Measurements from ENCODE around the gene INTS11. TPM values are rescaled to one million over a fixed set of nuclear protein-coding genes. Genes with fewer than 3 reads are reported as not detected.
"Not testable (repeated sequence)": the region's sequence is repeated elsewhere in the genome, so short reads cannot be mapped to it uniquely, and the experiment has no call there.

The INTS11 gene
- total RNA-seq, 1 donor from 2014 or later, result 27.1 TPM

DNA sequence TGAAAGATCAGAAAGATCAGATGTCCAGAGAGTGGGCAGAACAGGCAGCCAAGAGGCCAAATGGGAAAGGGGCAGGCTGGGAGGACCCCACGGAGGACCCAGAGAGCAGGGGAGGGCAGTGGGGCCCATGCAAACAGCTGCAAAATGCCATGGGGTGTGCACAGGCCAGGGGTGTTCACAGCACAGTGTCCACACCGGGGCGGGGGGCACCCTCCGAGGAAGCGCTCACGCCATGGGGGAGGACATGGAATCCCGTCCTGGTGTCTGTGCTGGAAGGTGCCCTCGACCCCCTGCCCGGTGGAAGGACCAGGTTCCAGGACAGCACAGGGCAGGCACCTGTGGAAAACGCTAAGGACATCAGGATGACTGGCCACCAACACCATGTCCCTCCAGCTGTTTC, 1.5 kb downstream of the INTS11 start:
- Histone ChIP-seq H3K9me3 (ENCODE audit: control insufficient read depth in 3 of 3, low read length in 3 of 3) (no peaks in the 10 kb centered on the region), H3K4me1 (ENCODE audit: control insufficient read depth in 3 of 3, insufficient read depth in 3 of 3, low read length in 3 of 3) (peaks cover 58 to 77% (median 67%) of the 10 kb centered on the region in 3 donors), H3K9ac (ENCODE audit: low read depth in 1 of 3, low read length in 3 of 3) (peak overlapping the region in 1 of 3 donors; percentile 57), H3K27ac (ENCODE audit: low read depth, low read length) (no peak overlapping the region), H3K36me3 (ENCODE audit: control insufficient read depth in 3 of 3, insufficient read depth in 3 of 3, low read length in 3 of 3) (peaks cover 14 to 39% (median 19%) of the 10 kb centered on the region in 3 donors), H3K4me3 (ENCODE audit: low read length in 3 of 3) (peak overlapping the region in 1 of 3 donors; percentile 46), H3K27me3 (ENCODE audit: control insufficient read depth in 3 of 3, insufficient read depth in 3 of 3, low read length in 3 of 3) (no peaks in the 10 kb centered on the region)

DNA sequence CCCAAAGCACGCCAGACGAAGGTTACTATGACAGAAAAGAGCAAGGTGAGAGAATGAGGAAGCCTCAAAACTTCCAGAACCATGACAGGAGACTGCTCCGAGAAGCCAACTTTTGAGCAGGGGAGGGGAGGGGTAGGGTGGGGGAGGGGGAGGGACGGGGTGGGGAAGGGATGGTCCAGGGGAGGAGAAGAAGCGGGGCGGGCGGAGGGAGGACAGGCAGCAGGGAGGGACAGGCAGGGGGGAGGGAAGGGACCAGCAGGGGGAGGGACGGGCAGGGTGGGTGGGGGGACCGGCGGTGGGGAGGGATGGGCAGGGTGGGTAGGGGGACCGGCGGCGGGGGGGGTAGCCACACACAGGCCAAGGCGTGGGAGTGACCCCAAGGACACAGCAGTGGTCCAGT, 2.0 kb downstream of the INTS11 start:
- H3K4me1 ChIP-seq (ENCODE audit: control insufficient read depth in 3 of 3, insufficient read depth in 3 of 3, low read length in 3 of 3), result peaks cover 63 to 81% (median 72%) of the 10 kb centered on the region in 3 donors
- H3K9me3 ChIP-seq (ENCODE audit: control insufficient read depth in 3 of 3, low read length in 3 of 3), result no peaks in the 10 kb centered on the region
- H3K9ac ChIP-seq (ENCODE audit: low read depth in 1 of 3, low read length in 3 of 3), result no peak overlapping the region
- H3K27ac ChIP-seq (ENCODE audit: low read depth, low read length), result no peak overlapping the region
- H3K4me3 ChIP-seq (ENCODE audit: low read length in 3 of 3), result no peak overlapping the region
- no peaks in the 10 kb centered on the region for H3K27me3 ChIP-seq (ENCODE audit: control insufficient read depth in 3 of 3, insufficient read depth in 3 of 3, low read length in 3 of 3)
- H3K36me3 ChIP-seq (ENCODE audit: control insufficient read depth in 3 of 3, insufficient read depth in 3 of 3, low read length in 3 of 3), result peaks cover 13 to 36% (median 19%) of the 10 kb centered on the region in 3 donors

DNA sequence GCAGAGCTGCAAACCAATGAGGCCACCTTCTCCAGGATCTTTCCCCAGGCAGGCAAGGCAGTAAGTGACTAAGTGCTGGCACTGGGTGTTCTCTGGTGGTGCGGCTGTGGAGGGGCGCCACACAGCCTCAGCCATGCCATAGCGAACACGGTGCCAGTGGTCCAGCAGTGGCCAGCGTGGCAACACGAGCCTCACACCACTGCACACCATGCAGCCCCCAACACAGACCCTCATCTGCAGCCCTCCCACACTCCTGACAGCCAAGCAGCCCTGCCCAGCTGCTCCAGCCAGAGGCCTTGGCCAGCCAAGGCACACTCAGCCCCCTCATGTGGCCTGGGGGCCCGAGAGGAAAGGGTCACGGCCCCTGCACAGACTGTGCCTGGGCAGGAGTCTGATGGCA, 3.0 kb downstream of the INTS11 start:
- Histone ChIP-seq H3K9me3 (ENCODE audit: control insufficient read depth in 3 of 3, low read length in 3 of 3) (no peaks in the 10 kb centered on the region), H3K36me3 (ENCODE audit: control insufficient read depth in 3 of 3, insufficient read depth in 3 of 3, low read length in 3 of 3) (peaks cover 10 to 30% (median 16%) of the 10 kb centered on the region in 3 donors), H3K27me3 (ENCODE audit: control insufficient read depth in 3 of 3, insufficient read depth in 3 of 3, low read length in 3 of 3) (no peaks in the 10 kb centered on the region), H3K4me1 (ENCODE audit: control insufficient read depth in 3 of 3, insufficient read depth in 3 of 3, low read length in 3 of 3) (peaks cover 58 to 78% (median 67%) of the 10 kb centered on the region in 3 donors), H3K4me3 (ENCODE audit: low read length in 3 of 3) (peak overlapping the region in 1 of 3 donors; percentile 6), H3K9ac (ENCODE audit: low read depth in 1 of 3, low read length in 3 of 3) (peak overlapping the region in 2 of 3 donors; percentile 51 to 62), H3K27ac (ENCODE audit: low read depth, low read length) (no peak overlapping the region)

DNA sequence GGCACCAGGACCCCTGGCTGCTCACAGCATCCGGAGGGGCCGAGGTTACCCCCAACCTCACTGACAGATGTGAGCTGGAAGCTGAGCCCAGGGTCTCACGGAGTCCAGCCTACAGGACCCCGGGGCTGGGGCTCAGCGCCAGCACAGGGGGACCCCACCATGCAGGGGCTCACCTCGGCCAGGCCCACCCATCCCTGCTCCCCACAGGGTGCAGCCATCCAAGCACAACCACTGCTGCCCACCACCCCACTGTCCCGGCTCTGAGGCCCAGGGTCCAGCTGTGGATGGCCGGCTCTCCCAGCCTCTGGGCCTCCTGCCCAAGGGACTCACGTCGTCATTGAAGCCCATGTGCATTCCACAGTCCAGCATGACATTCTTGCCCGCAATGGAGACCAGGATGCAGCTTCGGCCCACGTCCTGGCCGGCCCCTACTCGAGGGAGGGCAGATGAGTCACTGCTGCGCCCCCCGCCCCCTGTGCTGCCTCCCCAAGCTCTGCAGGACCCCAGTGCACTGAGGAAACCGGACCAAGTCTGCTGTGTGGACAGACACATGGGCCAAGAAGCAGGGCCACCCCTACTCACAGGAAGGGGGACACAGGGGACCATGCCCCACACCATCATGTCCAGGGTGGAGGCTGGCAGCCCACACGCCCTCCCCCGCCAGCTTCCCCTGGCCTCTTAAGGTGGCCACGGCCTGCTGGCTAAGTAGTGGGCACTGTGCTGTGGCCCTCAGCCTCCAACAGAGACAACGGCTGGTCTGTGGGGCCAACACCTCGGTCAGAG, 3.6 kb downstream of the INTS11 start:
- no peaks in the 10 kb centered on the region for H3K9me3 ChIP-seq (ENCODE audit: control insufficient read depth in 3 of 3, low read length in 3 of 3)
- peaks cover 10 to 26% (median 16%) of the 10 kb centered on the region in 3 donors for H3K36me3 ChIP-seq (ENCODE audit: control insufficient read depth in 3 of 3, insufficient read depth in 3 of 3, low read length in 3 of 3)
- H3K4me1 ChIP-seq (ENCODE audit: control insufficient read depth in 3 of 3, insufficient read depth in 3 of 3, low read length in 3 of 3), result peaks cover 52 to 72% (median 60%) of the 10 kb centered on the region in 3 donors
- H3K4me3 ChIP-seq (ENCODE audit: low read length in 3 of 3), result peak overlapping the region in 1 of 3 donors; percentile 6
- H3K9ac ChIP-seq (ENCODE audit: low read depth in 1 of 3, low read length in 3 of 3), result peak overlapping the region; percentile 14 to 62 (median 51)
- no peak overlapping the region for H3K27ac ChIP-seq (ENCODE audit: low read depth, low read length)
- no peaks in the 10 kb centered on the region for H3K27me3 ChIP-seq (ENCODE audit: control insufficient read depth in 3 of 3, insufficient read depth in 3 of 3, low read length in 3 of 3)

DNA sequence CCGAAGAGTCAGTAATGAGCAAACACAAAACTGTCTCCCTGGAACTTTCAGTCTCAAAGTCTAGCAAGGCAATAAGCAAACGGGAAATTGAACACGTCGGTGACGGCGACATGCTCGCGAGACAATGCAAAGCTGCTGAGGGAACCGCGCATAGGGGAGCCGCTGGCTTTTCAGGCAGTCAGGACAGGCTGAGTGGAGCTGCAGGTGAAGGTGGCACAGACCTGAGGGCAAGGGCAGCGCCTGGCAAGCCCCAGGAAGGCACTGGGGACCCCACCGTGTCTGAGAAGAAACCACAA, 4.9 kb downstream of the INTS11 start:
- Histone ChIP-seq H3K4me1 (ENCODE audit: control insufficient read depth in 3 of 3, insufficient read depth in 3 of 3, low read length in 3 of 3) (peaks cover 41 to 61% (median 51%) of the 10 kb centered on the region in 3 donors), H3K27ac (ENCODE audit: low read depth, low read length) (no peak overlapping the region), H3K36me3 (ENCODE audit: control insufficient read depth in 3 of 3, insufficient read depth in 3 of 3, low read length in 3 of 3) (peaks cover 17 to 31% (median 24%) of the 10 kb centered on the region in 3 donors), H3K27me3 (ENCODE audit: control insufficient read depth in 3 of 3, insufficient read depth in 3 of 3, low read length in 3 of 3) (no peaks in the 10 kb centered on the region), H3K9ac (ENCODE audit: low read depth in 1 of 3, low read length in 3 of 3) (no peak overlapping the region), H3K9me3 (ENCODE audit: control insufficient read depth in 3 of 3, low read length in 3 of 3) (no peaks in the 10 kb centered on the region), H3K4me3 (ENCODE audit: low read length in 3 of 3) (no peak overlapping the region)

DNA sequence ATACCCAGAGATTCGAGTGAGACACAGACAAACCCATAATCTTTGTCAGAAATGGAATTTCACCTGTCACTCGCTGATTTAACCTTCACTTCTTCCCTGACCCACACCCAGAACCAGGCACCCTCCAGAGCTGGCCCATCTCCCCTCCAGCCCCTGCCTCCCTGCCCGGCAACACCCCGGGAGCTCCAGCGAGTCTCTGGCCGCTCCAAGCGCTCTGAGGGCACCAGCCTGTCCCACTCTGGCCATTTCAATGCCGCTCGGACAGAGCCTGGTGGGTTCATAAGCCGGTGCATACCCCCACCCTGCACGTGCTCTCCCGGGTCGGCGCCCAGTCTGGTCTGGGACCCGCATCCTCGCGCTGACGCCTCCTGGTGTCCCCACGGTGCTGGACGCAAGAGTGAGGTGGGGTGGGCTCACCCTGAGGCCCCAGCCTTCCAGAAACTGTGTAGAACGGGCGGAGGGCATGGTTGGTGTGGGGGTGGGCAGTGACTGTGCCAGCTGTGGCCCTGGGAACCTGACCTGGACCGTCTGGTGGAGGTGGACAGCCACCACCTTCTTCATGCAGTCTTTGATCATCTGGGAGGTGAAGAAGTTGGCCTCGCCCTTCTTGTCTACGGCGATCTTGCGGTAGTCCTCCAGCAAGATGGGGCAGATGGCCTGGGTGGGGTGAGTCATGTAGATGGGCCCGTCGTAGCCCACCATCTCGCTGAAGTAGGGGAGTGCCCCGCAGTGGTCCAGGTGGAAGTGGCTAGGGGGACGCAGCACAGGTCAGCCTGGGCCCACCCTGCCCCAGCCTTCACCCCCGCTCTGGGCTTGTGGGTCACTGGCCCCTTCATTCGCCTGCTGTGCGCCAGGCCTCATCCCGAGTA, 5.4 kb downstream of the INTS11 start:
- Histone ChIP-seq H3K9ac (ENCODE audit: low read depth in 1 of 3, low read length in 3 of 3) (no peak overlapping the region), H3K27me3 (ENCODE audit: control insufficient read depth in 3 of 3, insufficient read depth in 3 of 3, low read length in 3 of 3) (no peaks in the 10 kb centered on the region), H3K4me1 (ENCODE audit: control insufficient read depth in 3 of 3, insufficient read depth in 3 of 3, low read length in 3 of 3) (peaks cover 41 to 61% (median 51%) of the 10 kb centered on the region in 3 donors), H3K27ac (ENCODE audit: low read depth, low read length) (peak overlapping the region; percentile 79), H3K9me3 (ENCODE audit: control insufficient read depth in 3 of 3, low read length in 3 of 3) (no peaks in the 10 kb centered on the region), H3K36me3 (ENCODE audit: control insufficient read depth in 3 of 3, insufficient read depth in 3 of 3, low read length in 3 of 3) (peaks cover 23 to 36% (median 30%) of the 10 kb centered on the region in 3 donors), H3K4me3 (ENCODE audit: low read length in 3 of 3) (no peak overlapping the region)

DNA sequence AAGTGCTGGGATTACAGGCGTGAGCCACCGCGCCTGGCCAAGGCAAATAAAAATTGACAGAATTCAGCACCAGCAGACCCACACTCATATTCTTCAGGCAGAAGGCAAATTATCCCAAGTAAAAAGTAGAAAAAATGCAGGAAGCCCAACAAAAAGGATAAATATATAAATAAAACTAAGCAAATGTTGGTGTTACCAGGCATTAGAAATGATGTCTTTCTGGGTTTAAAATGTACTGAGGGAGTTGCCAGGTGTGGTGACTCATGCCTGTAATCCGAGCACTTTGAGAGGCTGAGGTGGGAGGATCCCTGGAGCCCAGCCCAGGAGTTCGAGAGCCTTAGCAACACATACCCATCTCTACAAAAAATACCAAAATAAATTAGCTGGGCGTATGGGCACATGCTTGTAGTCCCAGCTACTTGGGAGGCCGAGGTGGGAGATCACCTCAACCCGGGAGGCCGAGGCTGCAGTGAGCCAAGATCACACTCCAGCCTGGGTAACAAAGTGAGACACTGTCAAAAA, 6.3 kb downstream of the INTS11 start:
- peaks cover 31 to 45% (median 38%) of the 10 kb centered on the region in 3 donors for H3K36me3 ChIP-seq (ENCODE audit: control insufficient read depth in 3 of 3, insufficient read depth in 3 of 3, low read length in 3 of 3)
- H3K9me3 ChIP-seq (ENCODE audit: control insufficient read depth in 3 of 3, low read length in 3 of 3), result no peaks in the 10 kb centered on the region
- peak overlapping the region in 1 of 3 donors; percentile 38 for H3K9ac ChIP-seq (ENCODE audit: low read depth in 1 of 3, low read length in 3 of 3)
- no peaks in the 10 kb centered on the region for H3K27me3 ChIP-seq (ENCODE audit: control insufficient read depth in 3 of 3, insufficient read depth in 3 of 3, low read length in 3 of 3)
- peak overlapping the region; percentile 79 for H3K27ac ChIP-seq (ENCODE audit: low read depth, low read length)
- H3K4me3 ChIP-seq (ENCODE audit: low read length in 3 of 3), result no peak overlapping the region
- H3K4me1 ChIP-seq (ENCODE audit: control insufficient read depth in 3 of 3, insufficient read depth in 3 of 3, low read length in 3 of 3), result peaks cover 42 to 63% (median 53%) of the 10 kb centered on the region in 3 donors

DNA sequence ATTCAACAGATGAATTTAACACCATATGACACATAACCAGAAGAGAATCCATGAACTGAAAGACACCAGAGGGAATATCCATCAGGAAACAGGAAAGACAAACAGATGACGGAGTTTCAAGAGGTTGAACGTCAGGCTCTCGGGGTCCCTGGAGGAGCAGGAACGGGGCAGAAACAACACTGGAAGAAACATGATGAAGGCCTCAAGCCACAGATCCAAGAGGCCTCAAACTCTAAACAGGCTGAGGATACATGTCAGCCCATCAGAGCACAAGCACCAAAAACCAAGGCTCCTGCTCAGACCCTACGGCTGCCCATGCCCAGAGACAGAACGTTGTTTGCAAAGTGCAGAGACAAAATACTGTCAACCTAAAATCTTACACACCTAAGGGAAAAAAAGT, 7.0 kb downstream of the INTS11 start:
- H3K9me3 ChIP-seq (ENCODE audit: control insufficient read depth in 3 of 3, low read length in 3 of 3), result no peaks in the 10 kb centered on the region
- H3K27ac ChIP-seq (ENCODE audit: low read depth, low read length), result peak overlapping the region; percentile 79
- no peak overlapping the region for H3K4me3 ChIP-seq (ENCODE audit: low read length in 3 of 3)
- no peaks in the 10 kb centered on the region for H3K27me3 ChIP-seq (ENCODE audit: control insufficient read depth in 3 of 3, insufficient read depth in 3 of 3, low read length in 3 of 3)
- H3K4me1 ChIP-seq (ENCODE audit: control insufficient read depth in 3 of 3, insufficient read depth in 3 of 3, low read length in 3 of 3), result peaks cover 41 to 63% (median 55%) of the 10 kb centered on the region in 3 donors
- peaks cover 38 to 49% (median 40%) of the 10 kb centered on the region in 3 donors for H3K36me3 ChIP-seq (ENCODE audit: control insufficient read depth in 3 of 3, insufficient read depth in 3 of 3, low read length in 3 of 3)
- peak overlapping the region in 1 of 3 donors; percentile 54 for H3K9ac ChIP-seq (ENCODE audit: low read depth in 1 of 3, low read length in 3 of 3)

DNA sequence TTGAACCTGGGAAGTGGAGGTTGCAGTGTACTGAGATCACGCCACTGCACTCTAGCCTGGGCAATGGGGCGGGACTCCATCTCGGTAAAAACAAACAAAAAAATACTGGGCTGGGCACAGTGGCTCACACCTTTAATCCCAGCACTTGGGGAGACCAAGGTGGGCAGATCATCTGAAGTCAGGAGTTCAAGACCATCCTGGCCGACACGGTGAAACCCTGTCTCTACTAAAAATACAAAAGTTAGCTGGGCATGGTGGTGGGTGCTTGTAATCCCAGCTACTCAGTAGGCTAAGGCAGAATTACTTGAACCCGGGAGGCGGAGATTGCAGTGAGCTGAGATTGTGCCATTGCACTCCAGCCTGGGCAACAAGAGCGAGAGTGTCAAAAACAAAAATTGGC, 8.3 kb downstream of the INTS11 start:
- not testable (repeated sequence) for H3K27me3 ChIP-seq (ENCODE audit: control insufficient read depth in 3 of 3, insufficient read depth in 3 of 3, low read length in 3 of 3); H3K27ac ChIP-seq (ENCODE audit: low read depth, low read length); H3K9me3 ChIP-seq (ENCODE audit: control insufficient read depth in 3 of 3, low read length in 3 of 3); H3K9ac ChIP-seq (ENCODE audit: low read depth in 1 of 3, low read length in 3 of 3); H3K4me3 ChIP-seq (ENCODE audit: low read length in 3 of 3)
- Histone ChIP-seq H3K4me1 (ENCODE audit: control insufficient read depth in 3 of 3, insufficient read depth in 3 of 3, low read length in 3 of 3) (peaks cover 30 to 52% (median 44%) of the 10 kb centered on the region in 3 donors), H3K36me3 (ENCODE audit: control insufficient read depth in 3 of 3, insufficient read depth in 3 of 3, low read length in 3 of 3) (peaks cover 45 to 57% (median 46%) of the 10 kb centered on the region in 3 donors)

Data from skeletal muscle tissue (tissue), 4 donors.